ENCODE results near the gene QRICH1. TPM values are rescaled to one million over a fixed set of nuclear protein-coding genes. Genes with fewer than 3 reads are reported as not detected.

QRICH1 gene
- total RNA-seq, 1 experiment from 2014 or later, result 123 TPM

DNA sequence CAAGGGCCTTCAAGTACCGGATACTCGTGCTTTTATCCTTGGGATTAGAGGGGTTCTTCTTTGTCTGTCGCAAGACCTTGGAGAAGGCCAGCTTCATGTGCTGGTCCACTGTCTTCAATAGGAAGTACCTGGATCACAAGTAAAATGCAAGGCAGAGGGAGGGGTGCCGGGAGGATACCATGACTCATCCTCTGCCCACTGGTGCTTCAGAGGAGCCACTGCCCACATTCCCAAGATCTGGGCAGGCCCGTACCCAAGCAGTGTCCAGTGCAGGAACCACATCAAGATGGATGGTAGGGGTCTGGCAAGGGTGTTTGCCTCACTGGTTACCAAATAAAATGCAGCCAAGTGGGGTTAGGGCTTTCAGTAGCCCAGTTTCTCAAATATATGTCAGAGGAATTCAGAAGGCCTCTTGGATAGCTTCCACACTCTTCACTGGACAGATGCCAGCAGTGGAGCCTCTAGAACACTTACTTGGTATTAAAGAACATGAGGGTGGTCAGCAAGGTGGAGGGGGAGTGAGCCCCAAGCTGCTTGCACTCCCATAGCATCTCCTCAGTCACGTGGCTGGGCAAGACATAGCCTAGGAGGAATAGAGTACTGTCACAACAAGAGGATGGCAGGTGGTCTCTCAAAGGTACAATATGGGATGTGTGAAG lies 61.1 kb downstream of the QRICH1 start:
- H3K4me1 Mint-ChIP-seq, result peaks cover 10% of the 10 kb centered on the region
- DNase-seq (ENCODE audit: low spot score), result no peak
- TF ChIP-seq NR2C2 (CRISPR knock-in tag; IDR thresholded peaks at IDR 0.05), result no peak
- no peak for TF ChIP-seq ZNF219 (CRISPR knock-in tag; IDR thresholded peaks at IDR 0.05; ENCODE audit: borderline replicate concordance)
- TF ChIP-seq, protein P1, sequence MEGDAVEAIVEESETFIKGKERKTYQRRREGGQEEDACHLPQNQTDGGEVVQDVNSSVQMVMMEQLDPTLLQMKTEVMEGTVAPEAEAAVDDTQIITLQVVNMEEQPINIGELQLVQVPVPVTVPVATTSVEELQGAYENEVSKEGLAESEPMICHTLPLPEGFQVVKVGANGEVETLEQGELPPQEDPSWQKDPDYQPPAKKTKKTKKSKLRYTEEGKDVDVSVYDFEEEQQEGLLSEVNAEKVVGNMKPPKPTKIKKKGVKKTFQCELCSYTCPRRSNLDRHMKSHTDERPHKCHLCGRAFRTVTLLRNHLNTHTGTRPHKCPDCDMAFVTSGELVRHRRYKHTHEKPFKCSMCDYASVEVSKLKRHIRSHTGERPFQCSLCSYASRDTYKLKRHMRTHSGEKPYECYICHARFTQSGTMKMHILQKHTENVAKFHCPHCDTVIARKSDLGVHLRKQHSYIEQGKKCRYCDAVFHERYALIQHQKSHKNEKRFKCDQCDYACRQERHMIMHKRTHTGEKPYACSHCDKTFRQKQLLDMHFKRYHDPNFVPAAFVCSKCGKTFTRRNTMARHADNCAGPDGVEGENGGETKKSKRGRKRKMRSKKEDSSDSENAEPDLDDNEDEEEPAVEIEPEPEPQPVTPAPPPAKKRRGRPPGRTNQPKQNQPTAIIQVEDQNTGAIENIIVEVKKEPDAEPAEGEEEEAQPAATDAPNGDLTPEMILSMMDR (IDR thresholded peaks at IDR 0.05), result no peak
- no peak for TF ChIP-seq ZNF121 (CRISPR knock-in tag; IDR thresholded peaks at IDR 0.05)
- no peak for TF ChIP-seq PRRX2 (CRISPR knock-in tag; IDR thresholded peaks at IDR 0.05)
- TF ChIP-seq, protein P2, sequence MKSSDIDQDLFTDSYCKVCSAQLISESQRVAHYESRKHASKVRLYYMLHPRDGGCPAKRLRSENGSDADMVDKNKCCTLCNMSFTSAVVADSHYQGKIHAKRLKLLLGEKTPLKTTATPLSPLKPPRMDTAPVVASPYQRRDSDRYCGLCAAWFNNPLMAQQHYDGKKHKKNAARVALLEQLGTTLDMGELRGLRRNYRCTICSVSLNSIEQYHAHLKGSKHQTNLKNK (CRISPR knock-in tag; IDR thresholded peaks at IDR 0.05), result no peak
- TF ChIP-seq NR1H2 (CRISPR knock-in tag; IDR thresholded peaks at IDR 0.05), result no peak
- TF ChIP-seq CDX4 (CRISPR knock-in tag; IDR thresholded peaks at IDR 0.05; ENCODE audit: borderline replicate concordance), result no peak
- TF ChIP-seq, protein P3, sequence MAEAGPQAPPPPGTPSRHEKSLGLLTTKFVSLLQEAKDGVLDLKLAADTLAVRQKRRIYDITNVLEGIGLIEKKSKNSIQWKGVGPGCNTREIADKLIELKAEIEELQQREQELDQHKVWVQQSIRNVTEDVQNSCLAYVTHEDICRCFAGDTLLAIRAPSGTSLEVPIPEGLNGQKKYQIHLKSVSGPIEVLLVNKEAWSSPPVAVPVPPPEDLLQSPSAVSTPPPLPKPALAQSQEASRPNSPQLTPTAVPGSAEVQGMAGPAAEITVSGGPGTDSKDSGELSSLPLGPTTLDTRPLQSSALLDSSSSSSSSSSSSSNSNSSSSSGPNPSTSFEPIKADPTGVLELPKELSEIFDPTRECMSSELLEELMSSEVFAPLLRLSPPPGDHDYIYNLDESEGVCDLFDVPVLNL (CRISPR knock-in tag; IDR thresholded peaks at IDR 0.05; ENCODE audit: borderline replicate concordance, low read depth), result no peak
- TF ChIP-seq NFATC4 (CRISPR knock-in tag; IDR thresholded peaks at IDR 0.05), result no peak
- no peak overlapping the region for H3K27ac Mint-ChIP-seq
- H3K9me3 Mint-ChIP-seq, result no peaks in the 10 kb centered on the region
- CTCF ChIA-PET, result no interaction called here
- ATAC-seq, result no peak
- POLR2A ChIA-PET, result no interaction called here
- no peak overlapping the region for H3K4me3 Mint-ChIP-seq
- H3K27me3 Mint-ChIP-seq (ENCODE audit: low read depth), result no peaks in the 10 kb centered on the region
- H3K36me3 Mint-ChIP-seq, result peaks cover 44% of the 10 kb centered on the region

GRCh38 chr3:49030321-49030720 lies 63.5 kb downstream of the QRICH1 start:
- ATAC-seq, result no peak
- Mint-ChIP-seq H3K27ac (no peak overlapping the region), H3K4me1 (peaks cover 17% of the 10 kb centered on the region), H3K4me3 (no peak overlapping the region), H3K36me3 (peaks cover 57% of the 10 kb centered on the region), H3K9me3 (no peaks in the 10 kb centered on the region), H3K27me3 (ENCODE audit: low read depth) (no peaks in the 10 kb centered on the region)
- CTCF ChIA-PET, result interaction anchor here (0.6 to 1.2 kb wide), 3 partner anchors 9 to 122 kb away, joined by 3 to 5 read pairs (median 3); no protein-coding TSS in a partner anchor
- POLR2A ChIA-PET, result no interaction called here
- TF ChIP-seq, protein P4, sequence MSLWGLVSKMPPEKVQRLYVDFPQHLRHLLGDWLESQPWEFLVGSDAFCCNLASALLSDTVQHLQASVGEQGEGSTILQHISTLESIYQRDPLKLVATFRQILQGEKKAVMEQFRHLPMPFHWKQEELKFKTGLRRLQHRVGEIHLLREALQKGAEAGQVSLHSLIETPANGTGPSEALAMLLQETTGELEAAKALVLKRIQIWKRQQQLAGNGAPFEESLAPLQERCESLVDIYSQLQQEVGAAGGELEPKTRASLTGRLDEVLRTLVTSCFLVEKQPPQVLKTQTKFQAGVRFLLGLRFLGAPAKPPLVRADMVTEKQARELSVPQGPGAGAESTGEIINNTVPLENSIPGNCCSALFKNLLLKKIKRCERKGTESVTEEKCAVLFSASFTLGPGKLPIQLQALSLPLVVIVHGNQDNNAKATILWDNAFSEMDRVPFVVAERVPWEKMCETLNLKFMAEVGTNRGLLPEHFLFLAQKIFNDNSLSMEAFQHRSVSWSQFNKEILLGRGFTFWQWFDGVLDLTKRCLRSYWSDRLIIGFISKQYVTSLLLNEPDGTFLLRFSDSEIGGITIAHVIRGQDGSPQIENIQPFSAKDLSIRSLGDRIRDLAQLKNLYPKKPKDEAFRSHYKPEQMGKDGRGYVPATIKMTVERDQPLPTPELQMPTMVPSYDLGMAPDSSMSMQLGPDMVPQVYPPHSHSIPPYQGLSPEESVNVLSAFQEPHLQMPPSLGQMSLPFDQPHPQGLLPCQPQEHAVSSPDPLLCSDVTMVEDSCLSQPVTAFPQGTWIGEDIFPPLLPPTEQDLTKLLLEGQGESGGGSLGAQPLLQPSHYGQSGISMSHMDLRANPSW (CRISPR knock-in tag; conservative IDR thresholded peaks at IDR 0.05; ENCODE audit: low read depth), result no peak
- TF ChIP-seq ARID4B (CRISPR knock-in tag; IDR thresholded peaks at IDR 0.05; ENCODE audit: borderline replicate concordance), result no peak
- no peak for DNase-seq (ENCODE audit: low spot score)

Data from WTC11 (cell line).